Esophagus muscularis mucosa (tissue), 3 donors: ENCODE results near the gene CCDC12.

Source experiments
- POLR2AphosphoS5 ChIP-seq, 2 donors: sonication (generic); formaldehyde crosslinking; IDR thresholded peaks; one replicate each; pipeline ENCODE4 v1.6.1; 2017; ENCODE audit warnings: antibody characterized with exemption in 2 of 2
- TF ChIP-seq, protein P1 (sequence below), 3 experiments: fragments of 200-600 bp in 2 of 3; fragments of 450-650 bp in 1 of 3; sonication (generic) in 2 of 3; IDR thresholded peaks; one replicate each; pipeline ENCODE4 v1.5.1; 2017 to 2019; ENCODE audit warnings: antibody characterized with exemption in 3 of 3, mild to moderate bottlenecking in 2 of 3, moderate library complexity in 1 of 3

- TF ChIP-seq, protein P1, sequence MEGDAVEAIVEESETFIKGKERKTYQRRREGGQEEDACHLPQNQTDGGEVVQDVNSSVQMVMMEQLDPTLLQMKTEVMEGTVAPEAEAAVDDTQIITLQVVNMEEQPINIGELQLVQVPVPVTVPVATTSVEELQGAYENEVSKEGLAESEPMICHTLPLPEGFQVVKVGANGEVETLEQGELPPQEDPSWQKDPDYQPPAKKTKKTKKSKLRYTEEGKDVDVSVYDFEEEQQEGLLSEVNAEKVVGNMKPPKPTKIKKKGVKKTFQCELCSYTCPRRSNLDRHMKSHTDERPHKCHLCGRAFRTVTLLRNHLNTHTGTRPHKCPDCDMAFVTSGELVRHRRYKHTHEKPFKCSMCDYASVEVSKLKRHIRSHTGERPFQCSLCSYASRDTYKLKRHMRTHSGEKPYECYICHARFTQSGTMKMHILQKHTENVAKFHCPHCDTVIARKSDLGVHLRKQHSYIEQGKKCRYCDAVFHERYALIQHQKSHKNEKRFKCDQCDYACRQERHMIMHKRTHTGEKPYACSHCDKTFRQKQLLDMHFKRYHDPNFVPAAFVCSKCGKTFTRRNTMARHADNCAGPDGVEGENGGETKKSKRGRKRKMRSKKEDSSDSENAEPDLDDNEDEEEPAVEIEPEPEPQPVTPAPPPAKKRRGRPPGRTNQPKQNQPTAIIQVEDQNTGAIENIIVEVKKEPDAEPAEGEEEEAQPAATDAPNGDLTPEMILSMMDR (IDR thresholded peaks at IDR 0.05) = no peak
- no peak for TF ChIP-seq POLR2AphosphoS5 (IDR thresholded peaks at IDR 0.05)
Measured at GRCh38 chr3:46932455-46933225, 43.9 kb downstream of the CCDC12 start.
